Measurements from ENCODE around the gene SHISA2. TPM values are rescaled to one million over a fixed set of nuclear protein-coding genes. Genes with fewer than 3 reads are reported as not detected.

The SHISA2 gene
- total and polyA plus RNA-seq, 12 donors: 0.06 to 0.94 (median 0.28) TPM; not detected in 1

DNA sequence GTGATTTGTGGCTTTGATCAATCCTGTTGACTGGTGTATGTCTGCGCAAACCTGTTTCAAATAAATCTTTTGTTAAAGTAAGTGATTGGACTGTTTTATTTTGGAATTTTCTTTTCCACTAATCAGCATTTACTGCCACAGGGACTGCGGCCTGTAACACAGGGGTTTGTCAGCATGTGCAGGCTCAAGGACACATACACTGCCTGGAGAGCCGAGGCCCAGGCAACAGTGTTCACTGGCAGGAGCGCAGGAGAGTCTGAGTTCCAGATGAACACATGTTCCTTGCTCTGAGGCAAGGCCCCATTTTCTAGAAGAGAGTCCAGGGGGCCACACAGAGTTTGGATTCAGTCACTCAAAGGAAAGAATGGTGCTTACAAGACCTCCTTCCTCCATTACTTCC, 26.0 kb downstream of the SHISA2 start:
- Histone ChIP-seq H3K4me3 (no peak overlapping the region), H3K4me1 (peaks cover 0 to 41% (median 20%) of the 10 kb centered on the region in 9 donors), H3K36me3 (no peaks in the 10 kb centered on the region), H3K9me3 (peaks cover 0 to 4% (median 0%) of the 10 kb centered on the region in 11 donors), H3K27ac (no peak overlapping the region), H3K27me3 (peaks cover 0 to 23% (median 4%) of the 10 kb centered on the region in 7 donors)
- 85 to 92% methylated on average over 4 of the region's 4 CpGs for WGBS, 2 donors
- no peak for TF ChIP-seq CTCF (IDR thresholded peaks at IDR 0.05)
- no peak for DNase-seq
- intact Hi-C loops (cut with DNase I): no loop called here
- no peak for ATAC-seq

- H3K27ac ChIP-seq: no peak overlapping the region
- H3K9me3 ChIP-seq: no peaks in the 10 kb centered on the region
- H3K36me3 ChIP-seq: no peaks in the 10 kb centered on the region
- DNase-seq: no peak
- no peak overlapping the region for H3K4me3 ChIP-seq
- no peak for ATAC-seq
- peaks cover 0 to 41% (median 20%) of the 10 kb centered on the region in 9 donors for H3K4me1 ChIP-seq
- peaks cover 0 to 29% (median 8%) of the 10 kb centered on the region in 7 donors for H3K27me3 ChIP-seq
- no peak for TF ChIP-seq CTCF (IDR thresholded peaks at IDR 0.05)
- intact Hi-C loops (cut with DNase I): no loop called here
- 72 to 83% methylated on average over 12 of the region's 12 CpGs for WGBS, 2 donors
Measured at GRCh38 chr13:26025196-26025595, 26.6 kb downstream of the SHISA2 start.

DNA sequence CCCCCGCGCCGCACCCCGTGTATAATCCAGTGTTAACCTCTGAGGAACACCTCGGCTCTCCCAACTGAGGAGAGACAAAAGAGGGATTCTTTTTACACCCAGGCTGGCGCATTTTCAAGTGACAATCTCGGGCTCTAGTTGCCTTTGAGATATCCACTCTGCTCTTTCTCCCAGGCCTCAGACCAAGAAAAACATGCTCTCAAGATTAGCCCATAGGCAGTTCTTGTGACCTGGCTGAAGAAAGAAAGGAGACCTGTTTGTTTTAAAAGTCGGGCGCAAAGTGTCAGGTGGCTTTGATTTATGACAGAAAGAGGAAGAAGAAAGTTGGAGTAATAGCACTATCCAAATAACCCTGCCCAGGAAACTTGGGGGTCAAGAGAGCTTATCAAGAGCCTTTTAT, 27.3 kb downstream of the SHISA2 start:
- intact Hi-C loops (cut with DNase I): no loop called here
- H3K4me1 ChIP-seq: peaks cover 0 to 41% (median 20%) of the 10 kb centered on the region in 9 donors
- no peaks in the 10 kb centered on the region for H3K36me3 ChIP-seq
- H3K27ac ChIP-seq: peak overlapping the region in 1 of 10 donors; percentile 9
- H3K27me3 ChIP-seq: peaks cover 0 to 34% (median 8%) of the 10 kb centered on the region in 7 donors
- ATAC-seq: no peak
- TF ChIP-seq CTCF (IDR thresholded peaks at IDR 0.05): no peak
- H3K4me3 ChIP-seq: no peak overlapping the region
- H3K9me3 ChIP-seq: no peaks in the 10 kb centered on the region
- no peak for DNase-seq
- WGBS, 2 donors: 36 to 51% methylated on average over 9 of the region's 9 CpGs

- peaks cover 0 to 47% (median 23%) of the 10 kb centered on the region in 9 donors for H3K4me1 ChIP-seq
- peak; percentile 66 to 97 (median 93) for ATAC-seq
- WGBS, 2 donors: 41 to 51% methylated on average over 13 of the region's 13 CpGs
- peak; percentile 77 to 81 for DNase-seq
- no peaks in the 10 kb centered on the region for H3K9me3 ChIP-seq
- no peak overlapping the region for H3K4me3 ChIP-seq
- intact Hi-C loops (cut with DNase I): no loop called here
- no peaks in the 10 kb centered on the region for H3K36me3 ChIP-seq
- no peak for TF ChIP-seq CTCF (IDR thresholded peaks at IDR 0.05)
- H3K27ac ChIP-seq: peak overlapping the region in 6 of 10 donors; percentile 1 to 46 (median 20)
- peaks cover 0 to 45% (median 14%) of the 10 kb centered on the region in 7 donors for H3K27me3 ChIP-seq
Measured at GRCh38 chr13:26022538-26023292, 29.1 kb downstream of the SHISA2 start.

All from heart right ventricle (tissue), 16 donors.